NCI-H146 treated with DMSO at 0.1 percent for 48 hours (cell line): ENCODE data around the gene SZT2.
"Not testable (repeated sequence)": the region's sequence is repeated elsewhere in the genome, so short reads cannot be mapped to it uniquely, and the experiment has no call there.

Source experiments
- DNase-seq: peaks from one replicate; lab custom pipeline; 2025; ENCODE audit not compliant: unreplicated experiment; lab: John Stamatoyannopoulos, UW

The SZT2 gene

DNA sequence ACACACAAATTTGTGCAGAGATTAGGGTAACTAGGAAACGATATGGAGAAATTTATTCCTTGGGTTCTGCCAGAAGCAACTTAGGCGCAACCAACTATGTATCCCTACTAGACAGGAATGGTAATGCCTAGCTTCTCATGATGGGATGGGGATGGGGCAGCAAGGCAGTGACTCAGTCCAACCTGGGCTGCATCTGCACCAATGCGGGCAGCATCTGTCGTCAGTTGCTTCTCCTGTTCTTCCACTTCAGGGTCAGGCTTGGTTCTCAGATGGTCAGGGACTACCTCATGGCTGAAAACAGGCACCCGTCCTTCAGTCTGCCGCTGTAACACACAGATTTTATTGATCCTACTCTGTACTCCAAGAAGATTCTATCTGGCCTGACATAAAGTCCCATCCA lies 3.0 kb upstream of the SZT2 start:
- DNase-seq: no peak

DNA sequence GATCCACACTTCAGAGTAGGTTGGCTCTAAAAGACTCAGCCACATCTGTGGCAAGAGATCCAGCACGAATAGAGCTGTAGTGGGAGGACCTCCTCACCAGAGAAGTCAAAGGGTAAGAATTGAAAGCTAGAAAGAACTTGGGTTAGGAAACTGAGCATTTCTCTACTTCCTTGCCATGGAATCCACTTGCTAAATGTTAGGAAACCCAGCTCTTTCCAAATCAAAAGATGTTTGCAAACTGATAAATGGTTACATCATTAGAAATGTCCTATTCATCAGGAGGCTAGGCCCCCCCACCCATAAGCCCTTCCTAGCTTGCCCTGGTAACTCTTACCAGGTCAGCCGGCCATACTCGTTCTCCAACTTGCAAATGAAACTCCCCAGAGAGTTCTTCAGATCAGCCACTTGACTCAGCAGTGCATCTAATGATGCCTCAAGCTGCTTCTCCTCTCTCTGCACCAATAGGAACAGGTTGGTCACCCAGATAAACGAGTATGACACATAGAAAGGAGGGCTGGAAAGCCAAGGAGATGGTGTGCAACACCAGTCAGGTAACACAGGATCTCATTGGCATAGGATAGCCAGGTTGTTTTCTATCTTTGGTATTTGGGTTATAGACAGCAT lies 1.6 kb upstream of the SZT2 start:
- DNase-seq: no peak

DNA sequence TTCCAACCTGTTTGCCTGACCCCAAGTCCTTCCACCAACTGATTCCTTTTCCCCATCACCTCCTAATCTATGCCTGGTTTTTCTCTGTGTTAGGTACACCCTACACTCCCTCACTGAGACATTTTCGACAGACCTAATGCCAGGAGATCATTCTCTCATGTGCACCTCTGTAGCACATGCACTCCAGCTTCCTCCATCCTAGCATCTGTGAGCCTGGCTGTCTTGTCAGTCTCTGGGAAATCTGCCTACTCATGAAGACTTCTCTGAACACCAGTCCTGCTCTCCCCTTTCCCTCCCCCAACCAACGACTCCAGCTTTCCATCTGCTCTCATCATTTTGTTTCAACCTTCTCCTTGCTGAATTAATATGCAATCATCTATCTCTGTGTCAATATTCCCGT lies 1.1 kb upstream of the SZT2 start:
- no peak for DNase-seq

DNA sequence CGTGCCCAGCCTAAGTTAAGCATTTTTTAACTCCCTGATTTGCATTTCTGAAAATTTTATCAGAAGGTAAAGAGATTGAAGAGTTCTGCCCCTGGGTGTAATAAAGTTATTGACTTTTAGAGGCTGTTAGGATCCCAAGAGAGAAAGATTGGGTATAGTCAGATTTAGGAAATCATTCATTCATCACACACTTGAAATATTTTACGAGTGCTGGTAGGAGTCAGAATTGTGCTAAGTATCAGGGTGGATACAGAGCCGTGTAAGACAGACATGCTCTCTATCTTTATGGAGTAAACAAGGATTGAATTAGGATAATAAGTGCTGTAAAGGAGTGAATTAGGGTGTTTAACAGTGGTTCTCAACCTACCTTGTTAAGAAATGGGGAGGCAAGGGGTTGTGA lies 3.0 kb downstream of the SZT2 start:
- DNase-seq: no peak

DNA sequence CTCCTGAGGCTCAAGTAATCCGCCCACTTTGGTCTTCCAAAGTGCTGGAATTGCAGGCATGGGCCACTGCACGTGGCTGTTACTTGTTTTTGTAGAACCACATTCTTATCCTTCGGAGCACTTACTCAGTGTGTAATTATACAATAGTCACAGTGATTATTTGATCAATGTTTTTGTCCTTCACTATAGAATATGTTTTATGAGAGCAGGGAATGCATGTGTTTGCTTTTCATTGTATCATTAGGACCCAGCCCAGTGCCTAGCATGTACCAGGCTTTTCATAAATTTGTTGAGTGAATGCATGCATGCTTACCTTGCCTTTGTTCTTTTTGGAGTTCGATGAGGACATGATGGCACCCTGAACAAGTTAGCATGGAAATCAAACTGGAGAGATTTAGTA lies 5.8 kb downstream of the SZT2 start:
- no peak for DNase-seq

DNA sequence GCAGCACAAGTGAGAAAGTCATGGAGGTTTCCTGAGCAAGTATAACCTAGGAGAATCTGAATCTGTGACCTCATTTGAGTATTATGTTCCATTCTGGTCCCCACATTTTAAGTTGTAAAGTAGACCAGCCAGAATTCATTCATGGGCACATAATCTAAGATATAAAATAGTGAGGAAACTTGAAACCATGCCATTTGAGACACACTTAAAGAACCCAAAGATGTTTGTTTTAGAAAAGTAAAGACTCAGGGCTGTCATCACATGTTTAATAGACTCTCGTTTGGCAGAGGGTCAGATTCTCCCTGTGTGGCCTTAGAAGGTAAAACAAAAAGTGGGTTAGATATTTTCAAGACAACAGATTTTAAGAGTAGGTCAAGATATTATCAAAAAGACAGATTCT lies 6.4 kb downstream of the SZT2 start:
- no peak for DNase-seq

DNA sequence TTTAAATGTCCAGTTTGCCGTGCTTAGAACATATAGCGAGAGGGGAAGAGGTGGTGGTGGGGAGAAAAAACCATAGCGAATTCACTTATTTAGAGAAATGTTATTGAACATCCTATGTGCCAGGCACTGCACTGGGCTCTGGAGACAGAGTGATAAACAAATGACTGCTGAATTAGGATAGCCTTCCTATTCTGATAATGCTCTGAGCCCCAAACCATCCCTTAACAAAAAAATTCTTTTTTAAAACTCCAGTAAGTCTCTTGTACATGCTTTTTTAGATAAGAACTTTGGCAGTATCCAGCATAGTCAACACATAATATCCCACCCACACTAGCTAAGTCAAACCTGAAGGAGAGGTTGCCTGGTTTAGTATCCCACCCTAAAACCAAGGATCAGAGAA lies 8.5 kb downstream of the SZT2 start:
- no peak for DNase-seq

DNA sequence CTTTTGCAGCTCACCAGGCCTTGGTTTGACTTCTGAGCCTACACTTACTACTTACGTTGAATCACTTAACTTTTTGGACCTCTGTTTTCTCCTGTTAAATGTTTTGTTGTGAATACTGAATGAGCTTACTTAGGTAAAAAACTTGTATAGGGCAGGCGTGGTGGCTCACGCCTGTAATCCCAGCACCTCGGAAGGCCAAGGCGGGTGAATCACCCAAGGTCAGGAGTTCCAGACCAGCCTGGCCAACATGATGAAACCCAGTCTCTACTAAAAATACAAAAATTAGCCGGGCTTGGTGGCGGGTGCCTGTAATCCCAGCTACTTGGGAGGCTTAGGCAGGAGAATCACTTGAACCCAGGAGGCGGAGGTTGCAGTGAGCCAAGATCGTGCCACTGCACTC lies 10.7 kb downstream of the SZT2 start:
- not testable (repeated sequence) for DNase-seq

DNA sequence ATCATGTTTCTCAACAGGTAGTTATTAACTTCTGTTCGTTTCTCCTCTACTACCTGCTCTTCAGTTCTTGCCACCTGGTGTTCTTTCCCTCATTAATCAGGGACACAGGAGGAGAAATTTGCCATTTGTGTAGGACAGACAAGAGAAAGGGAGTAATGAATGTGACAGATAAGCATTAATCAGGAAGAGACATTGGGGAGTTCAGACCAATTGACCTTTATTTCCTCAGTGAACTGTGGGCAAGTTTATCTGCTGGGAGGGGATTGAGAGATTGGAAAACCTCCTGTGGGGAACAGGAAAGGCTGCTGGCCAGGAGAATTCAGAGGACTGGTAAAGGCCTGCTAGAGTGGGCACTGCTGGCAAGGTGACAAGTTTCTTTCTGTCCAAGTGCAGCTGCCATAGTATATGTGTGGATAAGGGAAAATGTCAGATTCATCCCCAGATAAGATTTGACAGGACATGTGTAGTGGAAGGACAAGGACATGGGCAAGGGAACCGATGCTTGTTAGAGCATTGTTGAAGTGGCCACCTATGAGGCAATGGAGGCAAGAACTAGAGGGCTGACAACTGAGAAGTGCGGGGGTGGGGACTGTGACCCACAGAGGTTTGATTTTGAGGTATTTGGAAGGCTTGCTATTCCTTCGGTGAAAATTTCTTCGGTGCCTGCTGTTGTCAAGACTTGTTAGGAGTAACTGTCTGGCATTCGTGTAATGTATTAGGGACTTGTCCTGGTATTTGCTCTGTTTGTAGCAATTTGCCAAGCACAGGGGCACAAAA lies 12.6 kb downstream of the SZT2 start:
- DNase-seq: no peak

DNA sequence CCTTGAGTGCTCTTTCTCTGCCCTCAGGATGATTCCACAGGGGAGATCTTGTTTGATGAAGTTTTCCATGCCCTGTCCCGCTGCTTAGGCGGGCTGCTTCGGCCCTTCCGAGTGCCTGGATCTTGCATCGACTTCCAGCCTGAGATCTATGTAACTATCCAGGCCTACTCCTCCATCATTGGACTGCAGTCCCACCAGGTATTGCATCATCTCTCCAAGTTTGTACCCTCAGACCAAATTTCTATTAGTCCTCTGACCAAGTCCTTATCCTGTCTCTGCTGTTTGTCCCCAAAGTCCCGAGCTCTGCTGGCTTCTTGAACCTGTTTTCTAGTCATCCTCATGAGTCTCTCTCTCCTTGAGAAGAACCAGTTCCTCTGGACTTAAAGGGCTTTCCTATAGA lies 14.7 kb downstream of the SZT2 start:
- DNase-seq: no peak

DNA sequence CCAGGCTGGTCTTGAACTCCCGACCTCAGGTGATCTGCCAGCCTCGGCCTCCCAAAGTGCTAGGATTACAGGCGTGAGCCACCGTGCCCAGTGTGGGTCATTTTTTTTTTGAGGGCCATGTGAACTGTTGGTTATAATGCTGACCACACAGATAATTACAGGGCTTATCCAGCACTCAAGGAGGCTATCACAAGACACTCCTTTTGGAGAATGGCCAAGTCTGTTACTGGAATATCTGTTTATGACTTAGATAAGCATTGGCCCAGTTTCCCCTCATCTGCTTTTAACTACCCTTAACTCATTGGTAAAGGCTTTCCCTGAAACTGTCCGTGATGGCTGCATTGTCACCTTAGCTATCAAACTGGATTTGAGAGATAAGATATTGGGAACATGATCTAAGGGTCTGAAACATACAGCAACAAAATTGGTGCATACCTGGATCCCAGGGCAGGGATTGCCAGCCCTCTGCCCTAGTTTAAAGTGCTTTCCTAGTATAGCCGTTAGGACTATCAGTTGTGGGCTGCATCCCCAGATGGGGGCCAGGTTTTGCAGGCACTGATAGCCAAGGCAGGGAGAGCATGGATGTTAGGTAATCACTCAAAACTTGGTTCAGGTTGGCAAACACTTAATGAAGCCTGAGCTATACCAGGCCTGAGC lies 15.6 kb downstream of the SZT2 start:
- DNase-seq: no peak

DNA sequence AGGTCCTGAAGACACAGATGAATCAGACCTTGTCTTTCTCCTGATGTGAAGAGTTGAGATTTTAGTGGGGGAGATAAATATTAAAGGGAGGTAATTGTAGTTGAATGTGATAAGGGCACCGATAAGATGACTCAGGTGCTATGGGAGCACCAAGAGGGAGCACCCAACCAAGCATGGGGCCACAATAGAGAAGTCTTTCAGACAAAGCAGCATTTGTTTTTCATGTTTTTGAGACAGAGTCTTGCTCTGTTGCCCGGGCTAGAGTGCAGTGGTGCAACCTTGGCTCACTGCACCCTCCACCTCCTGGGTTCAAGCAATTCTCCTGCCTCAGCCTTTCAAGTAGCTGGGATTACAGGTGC lies 16.2 kb downstream of the SZT2 start:
- no peak for DNase-seq

DNA sequence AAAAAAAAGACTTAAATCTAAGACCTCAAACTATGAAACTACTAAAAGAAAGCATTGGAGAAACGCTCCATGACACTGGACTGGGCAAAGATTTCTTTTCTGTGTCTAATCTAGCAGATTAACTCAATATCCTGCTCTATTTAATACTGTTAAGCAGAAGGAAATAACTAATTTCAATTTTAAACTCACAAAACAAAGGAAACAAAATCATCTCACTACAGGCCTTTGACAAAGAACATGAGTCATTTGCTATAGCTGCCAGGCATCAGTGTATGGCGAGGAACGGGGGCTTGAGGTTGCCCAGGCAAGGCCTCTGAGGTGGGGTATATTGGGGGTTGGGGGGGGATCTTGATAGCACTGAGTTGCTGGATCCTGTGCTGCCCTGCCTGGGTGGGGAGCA lies 20.9 kb downstream of the SZT2 start:
- DNase-seq: no peak

DNA sequence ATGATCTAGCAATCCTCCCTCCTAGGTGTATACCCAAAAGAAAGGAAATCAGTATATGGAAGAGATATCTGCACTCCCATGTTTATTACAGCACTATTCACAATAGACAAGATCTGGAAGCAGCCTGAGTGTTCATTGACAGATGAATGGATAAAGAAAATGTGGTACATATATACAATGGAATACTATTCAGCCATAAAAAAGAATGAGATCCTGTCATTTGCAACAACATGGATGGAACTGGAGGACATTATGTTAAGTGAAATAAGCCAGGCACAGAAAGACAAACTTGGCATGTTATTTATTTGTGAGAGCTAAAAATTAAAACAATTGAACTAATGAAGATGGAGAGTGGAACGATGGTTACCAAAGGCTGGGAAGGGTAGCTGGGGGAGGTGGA lies 23.7 kb downstream of the SZT2 start:
- not testable (repeated sequence) for DNase-seq

DNA sequence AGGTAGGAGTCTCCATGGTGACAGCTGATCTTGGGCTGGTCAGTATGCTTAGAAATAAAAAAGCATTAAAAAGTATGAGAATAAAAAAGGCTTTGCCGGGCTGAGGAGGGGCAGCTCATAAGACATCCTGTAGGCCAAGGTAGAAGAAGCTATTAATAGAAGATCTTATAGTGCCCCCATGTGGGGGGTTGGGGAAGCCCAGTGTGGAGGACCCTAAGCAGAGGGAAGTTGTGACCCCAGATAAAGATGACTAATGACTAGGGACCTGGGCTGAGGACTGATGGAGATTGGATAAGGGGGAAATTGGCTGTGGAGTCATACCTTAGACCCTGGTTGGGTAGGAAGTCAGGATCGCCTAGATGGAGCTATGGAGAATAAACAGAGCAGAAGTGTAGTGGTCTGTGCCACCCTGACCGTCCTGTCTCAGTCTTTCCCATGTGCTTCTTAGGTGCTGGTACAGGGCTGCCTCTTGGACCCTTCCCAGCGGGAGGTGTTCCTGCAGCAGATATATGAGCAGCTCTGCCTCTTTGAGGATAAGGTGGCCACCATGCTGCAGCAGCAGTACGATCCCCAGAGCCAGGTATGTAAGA lies 25.0 kb downstream of the SZT2 start:
- DNase-seq: peak; percentile 27

DNA sequence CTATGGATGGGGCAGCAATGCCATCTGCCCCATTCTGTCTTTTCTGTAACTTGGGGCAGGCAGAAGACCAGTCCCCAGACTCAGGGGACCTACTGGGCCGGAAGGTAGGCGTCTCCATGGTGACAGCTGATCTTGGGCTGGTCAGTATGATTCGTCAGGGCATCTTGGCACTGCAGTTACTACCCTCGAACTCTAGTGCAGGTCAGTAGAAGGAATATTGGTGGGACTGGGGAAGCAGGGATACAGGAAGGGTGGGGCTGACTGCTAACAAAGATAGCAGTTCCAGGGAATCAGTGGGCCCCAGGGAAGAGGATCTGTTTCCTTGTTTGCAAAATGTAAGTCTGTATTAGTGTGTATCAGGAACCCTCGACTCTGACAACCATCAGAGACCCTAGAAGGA lies 26.2 kb downstream of the SZT2 start:
- DNase-seq: no peak

DNA sequence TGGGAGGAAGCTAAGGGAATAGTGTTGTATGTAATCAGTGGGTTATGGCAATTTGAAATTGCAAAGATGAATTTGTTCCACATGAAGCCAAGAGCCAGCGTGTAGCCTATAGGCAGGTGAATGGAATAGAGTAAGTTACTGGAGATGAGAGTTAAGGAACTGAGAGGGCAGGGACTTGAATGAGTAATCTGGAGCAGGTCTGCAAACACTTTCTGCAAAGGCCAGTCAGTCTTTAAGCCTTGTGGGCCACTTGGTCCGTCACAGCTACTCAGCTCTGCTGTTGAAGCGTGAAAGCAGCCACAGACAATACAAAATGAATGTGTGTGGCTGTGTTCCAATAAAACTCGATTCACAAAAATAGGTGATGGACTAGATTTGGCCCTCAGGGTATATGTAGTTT lies 29.2 kb downstream of the SZT2 start:
- no peak for DNase-seq

DNA sequence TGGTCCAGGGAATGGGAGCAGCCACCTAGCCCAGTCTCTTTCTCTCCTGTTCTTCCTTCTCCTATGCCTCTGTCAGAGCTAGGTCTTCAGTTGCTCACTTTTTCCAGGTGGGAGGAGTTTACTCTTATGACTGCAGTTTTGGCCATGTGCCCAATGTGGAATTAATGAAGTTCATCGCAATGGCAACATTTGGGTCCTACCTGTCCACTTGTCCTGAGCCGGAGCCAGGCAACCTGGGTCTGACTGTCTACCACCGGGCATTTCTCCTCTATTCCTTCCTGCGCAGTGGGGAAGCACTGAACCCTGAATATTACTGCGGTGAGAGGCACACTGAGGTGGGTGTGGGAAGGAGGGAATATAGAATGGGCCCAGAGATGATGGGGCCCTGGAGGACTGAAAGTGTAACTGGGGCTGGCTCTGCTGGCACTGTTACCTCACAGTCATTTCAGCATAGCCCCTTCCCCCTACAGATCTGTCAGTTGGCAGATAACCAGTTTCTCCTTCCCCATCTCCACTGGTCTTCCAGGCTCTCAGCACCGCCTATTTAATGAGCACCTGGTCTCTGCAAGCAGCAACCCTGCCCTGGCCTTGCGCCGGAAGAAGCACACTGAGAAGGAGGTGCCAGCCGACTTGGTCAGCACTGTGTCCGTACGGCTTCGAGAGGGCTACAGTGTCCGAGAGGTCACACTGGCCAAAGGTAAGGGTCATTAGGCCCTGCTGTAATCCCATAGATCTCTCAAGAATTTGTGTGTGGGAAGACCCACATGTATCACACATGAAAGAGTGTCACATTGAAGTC lies 30.1 kb downstream of the SZT2 start:
- no peak for DNase-seq

DNA sequence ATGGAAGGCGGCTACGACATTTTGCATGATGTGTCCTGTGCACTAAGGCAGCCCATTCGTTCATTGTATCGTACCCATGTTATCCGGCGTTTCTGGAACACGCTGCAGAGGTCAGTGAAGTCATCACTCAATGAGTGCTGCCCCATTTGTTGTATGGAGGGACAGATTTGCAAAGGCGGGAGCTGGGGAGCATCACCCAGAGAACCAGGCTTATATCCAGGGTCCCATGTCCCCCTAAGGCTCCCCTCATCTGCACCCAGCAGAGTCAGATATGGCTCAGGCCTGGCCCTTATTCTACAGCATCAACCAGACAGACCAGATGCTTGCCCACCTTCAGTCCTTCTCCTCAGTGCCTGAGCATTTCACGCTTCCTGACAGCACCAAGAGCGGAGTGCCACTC lies 31.2 kb downstream of the SZT2 start:
- DNase-seq: no peak

DNA sequence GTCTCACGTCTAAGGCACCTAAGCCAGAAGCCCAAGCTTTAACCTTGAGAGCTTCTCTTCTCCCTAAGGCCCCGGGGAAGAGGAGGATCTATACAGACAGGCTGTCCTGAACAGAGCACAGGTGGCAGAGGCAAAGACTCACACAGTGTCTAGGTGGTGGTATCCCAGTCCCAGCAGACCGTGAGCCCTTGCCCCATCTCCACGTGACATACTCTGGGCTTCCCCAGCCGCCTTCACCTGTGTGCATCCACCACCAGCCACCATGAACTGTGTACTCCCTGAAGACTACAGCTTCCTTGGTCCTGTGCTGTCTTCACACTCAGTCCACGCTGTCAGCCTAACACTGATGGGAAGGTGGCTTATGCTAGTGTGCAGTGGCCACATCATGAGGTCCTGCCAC lies 31.7 kb downstream of the SZT2 start:
- DNase-seq: no peak

DNA sequence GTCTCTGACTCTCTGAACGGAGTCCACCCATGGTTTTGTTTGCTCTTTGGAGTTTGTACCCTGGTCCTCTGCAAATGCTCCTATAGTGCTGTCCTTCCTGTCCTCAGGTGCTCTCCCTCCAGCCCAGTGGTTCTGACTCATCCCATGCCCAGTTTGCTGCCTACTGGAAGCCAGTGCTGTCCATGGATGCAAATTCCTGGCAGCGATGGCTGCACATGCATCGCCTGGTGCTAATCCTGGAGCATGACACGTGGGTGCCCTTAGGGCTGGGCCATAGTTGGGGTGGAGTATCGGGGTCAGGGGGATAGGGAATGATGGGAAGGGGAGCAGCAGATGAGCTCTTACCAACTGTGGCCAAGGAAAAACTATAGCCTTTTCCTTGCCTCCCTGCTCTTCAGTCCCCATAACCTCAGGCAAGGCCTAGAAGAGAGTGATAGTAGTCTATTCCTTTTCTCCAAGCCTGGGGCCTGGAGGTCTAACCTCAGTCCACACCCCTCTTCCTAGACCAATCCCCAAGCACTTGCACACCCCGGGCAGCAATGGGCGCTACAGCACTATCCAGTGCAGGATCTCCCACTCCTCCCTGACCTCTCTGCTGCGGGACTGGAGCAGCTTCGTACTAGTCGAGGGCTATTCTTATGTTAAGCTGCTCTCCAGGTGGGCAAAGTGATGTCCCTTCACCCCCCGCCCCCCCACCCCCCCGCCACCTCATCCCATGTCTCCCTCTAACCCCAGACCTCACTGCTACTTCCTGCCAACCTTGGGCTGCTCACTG lies 32.5 kb downstream of the SZT2 start:
- DNase-seq: no peak
